Neural cell (in vitro differentiated cells): Measurements from ENCODE around the gene GRAMD4. TPM values are rescaled to one million over a fixed set of nuclear protein-coding genes. Genes with fewer than 3 reads are reported as not detected.

Source experiments
- H2AFZ ChIP-seq: fragments of 200-600, 300-800 bp; sonication (generic), shearing (Covaris generic); 2 replicates; pipeline ENCODE4 v1.6.0; 2014; ENCODE audit warnings: low read depth, mild to moderate bottlenecking, antibody characterized with exemption, low read length, moderate library complexity
- H3F3A ChIP-seq: fragments of 200-600 bp; shearing (Covaris generic); 2 replicates; pipeline ENCODE4 v1.6.1; 2016; ENCODE audit warnings: mild to moderate bottlenecking, moderate library complexity, mixed read lengths, antibody characterized with exemption, low read length; ENCODE audit not compliant: insufficient read depth, poor library complexity, severe bottlenecking
- H3K27ac ChIP-seq: fragments of 200-600, 300-800 bp; sonication (generic), shearing (Covaris generic); 2 replicates; pipeline ENCODE4 v1.5.1; 2014; ENCODE audit warnings: mild to moderate bottlenecking, low read length, moderate library complexity
- H3K27me3 ChIP-seq: fragments of 300-800, 200-600 bp; sonication (generic), shearing (Covaris generic); 2 replicates; pipeline ENCODE4 v1.6.0; 2014; ENCODE audit warnings: mild to moderate bottlenecking, low read depth, low read length, moderate library complexity; ENCODE audit not compliant: insufficient read depth
- H3K36me3 ChIP-seq: fragments of 300-800, 200-600 bp; sonication (generic), shearing (Covaris generic); 2 replicates; pipeline ENCODE4 v1.5.1; 2014; ENCODE audit warnings: mild to moderate bottlenecking, antibody characterized with exemption, low read length, moderate library complexity; ENCODE audit not compliant: insufficient read depth
- H3K4me2 ChIP-seq: fragments of 300-800, 200-600 bp; sonication (generic), shearing (Covaris generic); 2 replicates; pipeline ENCODE4 v1.6.0; 2014; ENCODE audit warnings: mild to moderate bottlenecking, low read length
- H3K4me3 ChIP-seq: fragments of 300-800, 200-600 bp; sonication (generic), shearing (Covaris generic); 2 replicates; pipeline ENCODE4 v1.5.1; 2014; ENCODE audit warnings: mild to moderate bottlenecking, low read length, moderate library complexity
- H3K79me2 ChIP-seq: fragments of 200-600 bp; shearing (Covaris generic); replicated peaks from 2 replicates; pipeline ENCODE4 v1.6.0; 2014; ENCODE audit warnings: mild to moderate bottlenecking, low read length, moderate library complexity; ENCODE audit not compliant: insufficient read depth
- H3K9ac ChIP-seq: fragments of 300-800, 200-600 bp; sonication (generic), shearing (Covaris generic); 2 replicates; pipeline ENCODE4 v1.6.1; 2016; ENCODE audit warnings: mild to moderate bottlenecking, low read length, mixed read lengths
- H3K9me2 ChIP-seq: fragments of 200-600 bp; shearing (Covaris generic); 2 replicates; pipeline ENCODE4 v1.6.1; 2016; ENCODE audit warnings: mild to moderate bottlenecking, low read length, mixed read lengths; ENCODE audit not compliant: insufficient read depth
- H3K9me3 ChIP-seq: fragments of 200-600, 300-800 bp; sonication (generic), shearing (Covaris generic); 2 replicates; pipeline ENCODE4 v1.6.1; 2016; ENCODE audit warnings: mild to moderate bottlenecking, mixed run types, low read length, moderate library complexity, mixed read lengths
- H4K20me1 ChIP-seq: fragments of 200-600 bp; shearing (Covaris generic); 2 replicates; pipeline ENCODE4 v1.6.1; 2016; ENCODE audit warnings: mild to moderate bottlenecking, mixed run types; ENCODE audit not compliant: insufficient read depth
- EP300 ChIP-seq: fragments of 450-650 bp; conservative IDR thresholded peaks from 2 replicates; pipeline ENCODE4 v1.6.1; 2014; ENCODE audit warnings: antibody characterized with exemption, mild to moderate bottlenecking, moderate library complexity; ENCODE audit not compliant: poor library complexity, severe bottlenecking
- EZH2 ChIP-seq: fragments of 200-600, 300-800 bp; shearing (Covaris generic), sonication (generic); IDR thresholded peaks from 2 replicates; pipeline ENCODE4 v1.6.1; 2014; ENCODE audit warnings: antibody characterized with exemption, low read length, borderline replicate concordance, mild to moderate bottlenecking; ENCODE audit not compliant: insufficient read depth, poor library complexity, severe bottlenecking
- MXI1 ChIP-seq: fragments of 450-650 bp; conservative IDR thresholded peaks from 2 replicates; pipeline ENCODE4 v1.6.1; 2014; ENCODE audit warnings: antibody characterized with exemption, mild to moderate bottlenecking; ENCODE audit not compliant: poor library complexity, severe bottlenecking
- POLR2AphosphoS5 ChIP-seq: IDR thresholded peaks from 2 replicates; pipeline ENCODE4 v1.6.1; 2012
- RAD21 ChIP-seq: fragments of 450-650 bp; conservative IDR thresholded peaks from 2 replicates; pipeline ENCODE4 v1.6.1; 2014; ENCODE audit warnings: antibody characterized with exemption, mild to moderate bottlenecking, moderate library complexity
- SMC3 ChIP-seq: fragments of 450-650 bp; conservative IDR thresholded peaks from 2 replicates; pipeline ENCODE4 v1.6.1; 2014; ENCODE audit warnings: antibody characterized with exemption, mild to moderate bottlenecking, moderate library complexity; ENCODE audit not compliant: poor library complexity
- TAF1 ChIP-seq: IDR thresholded peaks from 2 replicates; pipeline ENCODE4 v1.6.1; 2012; ENCODE audit warnings: low read depth
- polyA plus RNA-seq: library from polyadenylated mRNA; depleted of rRNA; stranded (reverse); fragments of >200 nt; gene quantifications from 2 replicates; pipeline ENCODE4 v1.2.3, GENCODE V29; 2014
- TF ChIP-seq, protein P1 (sequence below): fragments of 450-650 bp; IDR thresholded peaks from 2 replicates; pipeline ENCODE4 v1.5.1; 2014; ENCODE audit warnings: antibody characterized with exemption, mild to moderate bottlenecking, moderate library complexity; ENCODE audit not compliant: poor library complexity, severe bottlenecking
- TF ChIP-seq, protein P2 (sequence below): IDR thresholded peaks from 2 replicates; pipeline ENCODE4 v1.6.1; 2012; ENCODE audit warnings: borderline replicate concordance

GRAMD4 gene
- polyA plus RNA-seq, 1 donor from 2014 or later: 35.6 TPM

DNA sequence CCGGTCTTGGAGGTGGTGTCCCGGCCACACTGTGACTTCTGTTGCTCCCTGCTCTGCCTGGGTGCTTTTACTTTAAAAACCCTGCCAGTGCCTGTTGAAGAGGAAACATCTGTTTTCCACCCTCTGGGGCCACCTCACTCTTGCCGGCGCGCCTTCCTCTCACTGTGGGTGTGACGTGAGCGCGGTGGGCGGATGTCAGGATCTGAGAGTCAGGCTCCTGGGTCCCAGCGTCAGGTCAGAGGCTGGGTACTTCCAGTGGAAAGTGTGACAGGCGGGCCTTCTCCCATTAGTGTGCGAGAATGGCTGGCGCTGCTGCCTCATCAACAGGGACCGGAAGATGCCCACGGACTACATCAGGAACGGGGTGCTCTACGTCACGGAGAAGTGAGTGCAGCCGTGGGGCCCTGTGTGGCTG is 54.2 kb downstream of the GRAMD4 start:
- Histone ChIP-seq H3K9me3 (no peaks in the 10 kb centered on the region), H3K79me2 (no peaks in the 10 kb centered on the region), H3K27me3 (no peaks in the 10 kb centered on the region), H3K4me2 (no peak overlapping the region), H4K20me1 (no peaks in the 10 kb centered on the region), H3K4me3 (no peak overlapping the region), H3K27ac (no peak overlapping the region), H2AFZ (no peak overlapping the region), H3F3A (no peaks in the 10 kb centered on the region), H3K36me3 (no peaks in the 10 kb centered on the region), H3K9me2 (no peaks in the 10 kb centered on the region), H3K9ac (no peak overlapping the region)
- no peak for TF ChIP-seq EP300
- no peak for TF ChIP-seq EZH2
- TF ChIP-seq RAD21: no peak
- TF ChIP-seq, protein P1, sequence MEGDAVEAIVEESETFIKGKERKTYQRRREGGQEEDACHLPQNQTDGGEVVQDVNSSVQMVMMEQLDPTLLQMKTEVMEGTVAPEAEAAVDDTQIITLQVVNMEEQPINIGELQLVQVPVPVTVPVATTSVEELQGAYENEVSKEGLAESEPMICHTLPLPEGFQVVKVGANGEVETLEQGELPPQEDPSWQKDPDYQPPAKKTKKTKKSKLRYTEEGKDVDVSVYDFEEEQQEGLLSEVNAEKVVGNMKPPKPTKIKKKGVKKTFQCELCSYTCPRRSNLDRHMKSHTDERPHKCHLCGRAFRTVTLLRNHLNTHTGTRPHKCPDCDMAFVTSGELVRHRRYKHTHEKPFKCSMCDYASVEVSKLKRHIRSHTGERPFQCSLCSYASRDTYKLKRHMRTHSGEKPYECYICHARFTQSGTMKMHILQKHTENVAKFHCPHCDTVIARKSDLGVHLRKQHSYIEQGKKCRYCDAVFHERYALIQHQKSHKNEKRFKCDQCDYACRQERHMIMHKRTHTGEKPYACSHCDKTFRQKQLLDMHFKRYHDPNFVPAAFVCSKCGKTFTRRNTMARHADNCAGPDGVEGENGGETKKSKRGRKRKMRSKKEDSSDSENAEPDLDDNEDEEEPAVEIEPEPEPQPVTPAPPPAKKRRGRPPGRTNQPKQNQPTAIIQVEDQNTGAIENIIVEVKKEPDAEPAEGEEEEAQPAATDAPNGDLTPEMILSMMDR: no peak
- TF ChIP-seq TAF1: no peak
- no peak for TF ChIP-seq POLR2AphosphoS5
- TF ChIP-seq, protein P2, sequence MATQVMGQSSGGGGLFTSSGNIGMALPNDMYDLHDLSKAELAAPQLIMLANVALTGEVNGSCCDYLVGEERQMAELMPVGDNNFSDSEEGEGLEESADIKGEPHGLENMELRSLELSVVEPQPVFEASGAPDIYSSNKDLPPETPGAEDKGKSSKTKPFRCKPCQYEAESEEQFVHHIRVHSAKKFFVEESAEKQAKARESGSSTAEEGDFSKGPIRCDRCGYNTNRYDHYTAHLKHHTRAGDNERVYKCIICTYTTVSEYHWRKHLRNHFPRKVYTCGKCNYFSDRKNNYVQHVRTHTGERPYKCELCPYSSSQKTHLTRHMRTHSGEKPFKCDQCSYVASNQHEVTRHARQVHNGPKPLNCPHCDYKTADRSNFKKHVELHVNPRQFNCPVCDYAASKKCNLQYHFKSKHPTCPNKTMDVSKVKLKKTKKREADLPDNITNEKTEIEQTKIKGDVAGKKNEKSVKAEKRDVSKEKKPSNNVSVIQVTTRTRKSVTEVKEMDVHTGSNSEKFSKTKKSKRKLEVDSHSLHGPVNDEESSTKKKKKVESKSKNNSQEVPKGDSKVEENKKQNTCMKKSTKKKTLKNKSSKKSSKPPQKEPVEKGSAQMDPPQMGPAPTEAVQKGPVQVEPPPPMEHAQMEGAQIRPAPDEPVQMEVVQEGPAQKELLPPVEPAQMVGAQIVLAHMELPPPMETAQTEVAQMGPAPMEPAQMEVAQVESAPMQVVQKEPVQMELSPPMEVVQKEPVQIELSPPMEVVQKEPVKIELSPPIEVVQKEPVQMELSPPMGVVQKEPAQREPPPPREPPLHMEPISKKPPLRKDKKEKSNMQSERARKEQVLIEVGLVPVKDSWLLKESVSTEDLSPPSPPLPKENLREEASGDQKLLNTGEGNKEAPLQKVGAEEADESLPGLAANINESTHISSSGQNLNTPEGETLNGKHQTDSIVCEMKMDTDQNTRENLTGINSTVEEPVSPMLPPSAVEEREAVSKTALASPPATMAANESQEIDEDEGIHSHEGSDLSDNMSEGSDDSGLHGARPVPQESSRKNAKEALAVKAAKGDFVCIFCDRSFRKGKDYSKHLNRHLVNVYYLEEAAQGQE: no peak
- no peak for TF ChIP-seq MXI1
- TF ChIP-seq SMC3: no peak

DNA sequence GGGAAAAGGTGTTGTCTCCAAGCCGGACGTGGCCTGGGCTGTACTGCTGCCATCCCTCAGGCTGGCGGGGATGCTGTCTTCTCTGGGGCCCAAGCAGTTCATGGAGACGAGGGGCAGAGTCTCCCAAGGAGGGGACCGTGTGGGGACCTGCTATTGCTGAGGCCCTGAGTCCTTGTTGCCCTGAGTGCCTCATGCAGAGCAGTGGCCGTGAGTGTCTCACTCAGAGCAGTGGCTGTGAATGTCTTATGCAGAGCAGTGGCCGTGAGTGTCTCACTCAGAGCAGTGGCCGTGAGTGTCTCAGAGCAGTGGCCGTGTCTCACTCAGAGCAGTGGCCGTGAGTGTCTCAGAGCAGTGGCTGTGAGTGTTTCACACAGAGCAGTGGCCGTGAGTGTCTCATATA is 54.7 kb downstream of the GRAMD4 start:
- no peaks in the 10 kb centered on the region for H3F3A ChIP-seq
- H3K9ac ChIP-seq: no peak overlapping the region
- H4K20me1 ChIP-seq: no peaks in the 10 kb centered on the region
- no peaks in the 10 kb centered on the region for H3K36me3 ChIP-seq
- H3K27ac ChIP-seq: no peak overlapping the region
- TF ChIP-seq EZH2: no peak
- TF ChIP-seq POLR2AphosphoS5: no peak
- TF ChIP-seq MXI1: no peak
- TF ChIP-seq, protein P1: no peak
- TF ChIP-seq, protein P2: no peak
- no peak for TF ChIP-seq EP300
- TF ChIP-seq SMC3: no peak
- no peak for TF ChIP-seq TAF1
- TF ChIP-seq RAD21: no peak
- H3K9me2 ChIP-seq: no peaks in the 10 kb centered on the region
- H2AFZ ChIP-seq: no peak overlapping the region
- no peaks in the 10 kb centered on the region for H3K79me2 ChIP-seq
- no peak overlapping the region for H3K4me3 ChIP-seq
- H3K9me3 ChIP-seq: no peaks in the 10 kb centered on the region
- H3K27me3 ChIP-seq: no peaks in the 10 kb centered on the region
- H3K4me2 ChIP-seq: no peak overlapping the region
